Measurements from ENCODE around the gene CBLN4.

- TF ChIP-seq CTCF (IDR thresholded peaks at IDR 0.05) (no peak), POLR2A (IDR thresholded peaks at IDR 0.05) (no peak)
These were observed 13.4 kb upstream of the CBLN4 start for GRCh38 chr20:56018716-56019115.
